Stimulated activated CD8-positive, alpha-beta memory T cell treated with anti-CD3 and anti-CD28 coated beads, Interleukin-15, amount 100 ng/mL, for 4 hours (primary cell): ENCODE measurements around the gene CRBN.

Experiments used
- DNase-seq, 2 donors: peaks; one replicate each; pipeline ENCODE4 v3.0.0-alpha.2; 2020; ENCODE audit warnings: low read depth in 2 of 2

Gene CRBN

GRCh38 chr3:3172627-3173026 is 6.9 kb downstream of the CRBN start:
- no peak for DNase-seq

DNA sequence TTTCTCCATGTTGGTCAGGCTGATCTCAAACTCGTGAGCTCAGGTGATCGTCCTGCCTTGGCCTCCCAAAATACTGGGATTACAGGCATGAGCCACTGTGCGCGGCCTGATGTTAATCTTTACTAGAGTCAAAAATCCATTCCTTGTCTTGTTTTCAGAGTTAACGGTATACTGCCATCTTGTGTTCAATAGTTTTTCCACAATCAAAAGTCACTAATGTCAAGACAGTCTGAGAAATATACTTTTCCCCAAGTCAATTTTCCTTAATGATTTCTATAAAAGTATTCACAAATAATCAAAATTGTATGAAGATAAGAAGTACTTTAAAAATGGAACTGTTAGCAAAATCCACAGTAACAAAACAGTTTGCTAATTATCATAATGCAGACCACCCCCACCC is 8.5 kb downstream of the CRBN start:
- DNase-seq: no peak

- DNase-seq: no peak
Measured at GRCh38 chr3:3165650-3166049, 13.8 kb downstream of the CRBN start.

- no peak for DNase-seq
Measured at GRCh38 chr3:3165241-3165640, 14.2 kb downstream of the CRBN start.

DNA sequence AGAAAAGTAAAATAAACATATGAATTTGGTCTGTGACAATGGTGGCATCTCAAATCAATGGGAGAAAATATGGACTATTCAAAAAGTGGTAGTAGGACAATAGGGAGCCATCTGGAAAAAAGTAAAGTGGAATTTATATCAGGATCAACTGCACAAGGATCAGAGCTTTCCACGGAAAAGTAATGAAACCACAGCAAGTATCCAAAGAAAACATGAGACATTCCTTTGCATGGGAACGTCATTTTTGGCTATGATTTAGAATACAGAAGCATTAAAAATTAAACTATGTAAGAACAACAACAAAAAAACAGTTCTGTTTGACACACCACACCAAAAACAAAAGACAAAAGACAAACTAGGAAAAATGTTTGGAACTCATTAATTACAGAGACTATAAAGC is 18.7 kb downstream of the CRBN start:
- DNase-seq: no peak

DNA sequence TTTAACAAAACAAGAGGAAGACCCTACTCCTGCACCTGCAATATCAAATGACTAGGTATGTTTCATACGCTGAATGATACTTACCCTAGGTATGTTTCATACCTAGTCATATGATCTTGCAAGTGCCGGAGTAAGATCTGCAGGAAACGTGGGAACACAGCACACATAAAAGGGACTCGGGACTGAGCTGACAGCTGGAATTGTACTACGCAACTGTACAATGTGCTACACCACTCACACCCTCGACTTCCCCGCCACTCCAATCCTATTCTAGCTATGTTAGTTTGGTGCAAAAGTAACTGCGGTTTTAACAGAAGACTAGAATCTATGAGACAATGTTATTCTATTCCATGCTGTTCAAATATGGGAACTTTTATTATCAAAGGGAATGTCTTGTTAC is 22.0 kb downstream of the CRBN start:
- no peak for DNase-seq

- DNase-seq: no peak
Measured at GRCh38 chr3:3154879-3155610, 24.4 kb downstream of the CRBN start.

GRCh38 chr3:3151513-3151912 is 28.0 kb downstream of the CRBN start:
- DNase-seq: no peak

DNA sequence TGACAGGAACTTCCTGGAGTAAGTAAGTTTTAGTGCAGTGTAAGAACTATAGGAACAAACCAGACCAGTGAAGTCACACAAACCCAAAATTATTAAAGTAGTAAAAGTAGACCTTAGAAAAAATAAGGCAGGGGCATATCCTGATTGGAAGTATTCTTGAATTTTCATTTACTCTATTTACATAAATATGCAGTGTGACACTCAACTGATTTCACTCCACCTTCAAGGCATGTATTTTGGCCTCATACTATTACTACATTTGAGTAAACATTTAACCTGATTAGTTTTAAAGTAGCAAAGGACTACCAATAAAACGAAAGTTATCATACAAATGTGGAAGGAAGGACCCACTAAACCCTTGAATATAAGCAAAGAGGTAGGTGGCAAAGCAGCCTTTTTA is 29.9 kb downstream of the CRBN start:
- DNase-seq: no peak

- no peak for DNase-seq
Measured at GRCh38 chr3:3145831-3146230, 33.7 kb downstream of the CRBN start.

GRCh38 chr3:3141939-3142338 is 37.6 kb downstream of the CRBN start:
- DNase-seq: no peak

DNA sequence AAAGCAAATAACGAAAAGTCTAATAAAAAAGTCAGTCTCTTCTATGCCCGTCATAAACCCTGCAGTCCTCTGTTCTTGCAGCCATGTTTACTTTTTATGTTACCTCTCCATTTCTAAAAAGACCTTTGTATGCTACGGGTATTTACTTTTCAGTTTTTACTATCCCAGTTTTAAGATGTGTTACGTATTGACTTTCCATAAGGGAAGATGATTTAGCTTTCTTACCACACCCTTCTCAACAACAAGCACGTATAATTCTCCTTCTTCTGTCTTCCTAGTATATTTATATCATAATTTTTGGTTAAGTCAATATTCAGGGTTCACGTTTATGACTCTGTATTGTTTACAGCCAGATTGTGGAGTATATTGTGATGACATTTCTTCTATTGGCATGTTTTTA is 42.0 kb downstream of the CRBN start:
- DNase-seq: no peak

- no peak for DNase-seq
Measured at GRCh38 chr3:3134750-3135448, 44.6 kb downstream of the CRBN start.

DNA sequence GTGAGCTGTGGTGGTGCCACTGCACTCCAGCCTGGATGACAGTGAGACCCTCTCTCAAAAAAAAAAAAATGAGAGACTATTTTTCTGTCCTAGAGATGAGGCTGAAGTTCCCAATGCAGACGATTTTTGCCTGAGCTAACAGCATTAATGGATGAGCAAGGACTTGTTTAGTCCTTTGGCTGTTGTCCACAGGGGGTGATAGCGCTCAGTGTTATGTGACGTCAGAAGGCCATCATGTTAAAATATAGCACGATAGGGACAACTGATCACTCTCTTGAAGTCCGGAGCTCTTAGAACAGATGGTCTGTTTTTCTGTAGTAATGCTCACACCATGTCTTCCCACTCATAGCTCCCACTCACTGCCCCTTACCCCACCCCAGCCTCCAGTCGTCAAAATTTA is 46.0 kb downstream of the CRBN start:
- DNase-seq: no peak

- no peak for DNase-seq
Measured at GRCh38 chr3:3129579-3129978, 49.9 kb downstream of the CRBN start.

DNA sequence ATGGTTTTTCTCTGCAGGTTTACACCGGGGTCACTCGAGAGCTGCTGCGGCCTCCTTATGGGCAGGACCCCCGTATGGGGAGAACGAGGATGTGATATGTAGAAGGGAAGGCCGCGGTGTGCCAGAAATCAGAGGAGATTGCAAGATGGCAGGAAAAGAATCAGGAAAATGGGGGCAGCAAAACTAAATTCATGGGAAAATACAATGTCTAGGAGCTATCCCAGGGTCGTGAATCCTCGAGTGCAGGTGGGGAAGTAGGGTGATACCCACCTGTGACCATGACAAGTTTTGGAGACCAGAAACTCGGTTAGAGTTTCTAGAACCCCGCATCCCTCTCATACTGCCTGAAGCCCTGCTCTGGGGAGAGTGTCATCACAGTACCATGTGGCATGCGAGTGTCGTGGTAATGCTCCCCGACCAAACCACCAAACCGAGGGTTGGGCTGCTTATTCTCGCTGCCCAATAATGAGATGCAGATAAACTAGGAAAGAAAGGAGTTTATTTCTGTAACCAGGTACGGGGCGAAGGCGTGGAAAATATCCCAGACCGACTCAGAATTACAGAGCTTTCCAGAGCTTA is 52.0 kb downstream of the CRBN start:
- peak; percentile 10 to 27 for DNase-seq

DNA sequence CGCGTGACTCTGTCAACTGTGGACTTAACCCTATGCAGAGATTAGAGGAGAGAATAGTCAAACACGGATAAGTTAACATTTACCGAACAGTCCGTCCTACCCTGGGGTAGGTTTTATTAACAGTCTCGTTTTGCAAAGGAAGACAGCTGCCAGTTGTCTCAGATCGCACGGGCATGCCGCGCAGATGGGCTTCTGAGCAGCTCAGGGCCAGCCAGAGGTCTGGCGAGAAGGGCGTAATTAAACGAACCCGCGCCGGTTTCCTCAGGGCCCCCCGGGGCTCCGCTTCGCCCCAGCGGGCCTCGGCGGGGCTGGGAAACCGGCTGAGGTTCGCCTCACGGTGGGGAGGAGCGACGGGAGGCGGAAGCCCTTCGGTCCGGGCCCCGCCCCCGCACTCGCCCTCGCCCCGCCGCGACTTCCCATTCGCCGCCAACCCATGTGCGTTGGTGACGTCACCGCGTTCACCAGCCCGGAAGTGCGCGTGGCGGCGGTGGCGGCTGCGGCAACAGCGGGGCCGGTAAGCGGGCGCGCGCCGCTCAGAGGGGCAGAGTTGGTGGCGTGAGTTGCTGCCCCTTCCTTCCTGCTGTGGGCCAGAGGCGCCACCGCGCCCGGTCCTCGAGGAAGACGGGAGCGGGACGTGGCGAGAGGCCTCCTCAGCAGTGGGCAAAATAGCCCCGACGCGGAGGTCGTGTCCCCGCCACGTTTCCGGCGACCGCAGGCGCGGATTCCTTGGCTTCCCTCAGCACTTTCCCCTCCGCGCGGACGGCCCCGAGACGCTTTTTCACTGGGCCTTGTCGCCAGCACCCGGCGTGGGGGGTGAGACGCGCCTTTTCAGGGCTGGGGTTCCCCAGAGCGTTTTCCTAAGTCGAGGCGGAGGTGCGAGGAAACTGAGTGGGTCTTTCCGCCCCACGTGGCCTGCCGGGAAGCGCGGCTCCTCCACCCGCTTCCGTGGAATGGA is 52.7 kb downstream of the CRBN start, which contains the start of gene TRNT1:
TRNT1 (plus strand) TSS at position 464 of the 955 bp plus-strand sequence. CDS start 2,101 bp downstream, outside the sequence.
- DNase-seq: peak; percentile 91 to 94

GRCh38 chr3:3125977-3126376 is 53.5 kb downstream of the CRBN start:
- DNase-seq: no peak

GRCh38 chr3:3119393-3119851 is 60.1 kb downstream of the CRBN start:
- no peak for DNase-seq

- no peak for DNase-seq
Measured at GRCh38 chr3:3117651-3118050, 61.8 kb downstream of the CRBN start.

GRCh38 chr3:3113042-3113709 is 66.3 kb downstream of the CRBN start:
- no peak for DNase-seq
